Activated T-cell treated with anti-CD3 and anti-CD28 coated beads for 24 hours (primary cell): Measurements from ENCODE around the gene ANAPC4.

Experiments used
- DNase-seq: peaks from one replicate; pipeline ENCODE4 v3.0.0-alpha.2; 2020; ENCODE audit warnings: low read depth

ANAPC4 gene

DNA sequence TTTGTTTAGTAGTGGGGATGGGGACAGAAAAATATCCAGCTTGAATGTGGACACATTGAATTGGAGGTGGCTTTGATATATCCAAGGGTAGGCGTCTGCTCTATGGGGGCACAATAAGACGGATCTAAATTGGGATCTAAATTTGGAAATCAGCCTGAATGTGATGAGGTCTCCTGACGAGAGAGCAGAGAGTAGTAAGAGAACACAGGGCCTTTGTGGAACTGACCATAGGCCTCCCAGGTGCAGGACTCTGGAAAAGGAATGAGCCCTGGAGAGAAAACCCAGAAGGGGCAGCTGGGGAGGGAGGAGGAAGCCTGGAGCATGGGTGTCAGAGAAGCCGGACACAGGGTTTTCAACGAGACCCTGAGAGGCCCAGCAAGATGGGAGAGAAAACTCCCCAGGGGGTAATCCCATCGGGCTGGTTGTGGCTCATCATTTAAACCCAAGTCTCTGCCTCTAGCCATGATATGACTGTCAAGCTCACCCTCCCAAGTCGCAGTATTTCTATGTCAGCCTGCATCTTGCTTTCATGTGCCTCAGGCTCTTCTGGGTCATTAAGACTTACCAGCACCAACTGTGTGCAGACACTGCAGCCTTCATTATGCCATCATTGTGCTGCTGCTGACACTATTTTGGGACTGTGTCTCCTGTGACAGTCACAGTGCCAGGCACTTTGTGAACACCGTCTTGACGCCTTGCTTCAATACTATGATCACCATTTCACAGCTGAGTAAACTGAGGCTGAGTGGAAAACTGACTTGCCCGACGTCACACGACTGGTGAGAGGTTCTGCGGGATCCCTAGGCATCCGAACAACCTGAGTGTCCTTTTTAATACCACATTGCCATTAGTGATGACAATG is 57.1 kb downstream of the ANAPC4 start:
- no peak for DNase-seq

- no peak for DNase-seq
These were observed 60.9 kb downstream of the ANAPC4 start for GRCh38 chr4:25437926-25438325.

- DNase-seq, result peak; percentile 30
These were observed 62.9 kb downstream of the ANAPC4 start for GRCh38 chr4:25439918-25440477.

GRCh38 chr4:25440478-25441030 is 63.5 kb downstream of the ANAPC4 start:
- DNase-seq, result no peak

DNA sequence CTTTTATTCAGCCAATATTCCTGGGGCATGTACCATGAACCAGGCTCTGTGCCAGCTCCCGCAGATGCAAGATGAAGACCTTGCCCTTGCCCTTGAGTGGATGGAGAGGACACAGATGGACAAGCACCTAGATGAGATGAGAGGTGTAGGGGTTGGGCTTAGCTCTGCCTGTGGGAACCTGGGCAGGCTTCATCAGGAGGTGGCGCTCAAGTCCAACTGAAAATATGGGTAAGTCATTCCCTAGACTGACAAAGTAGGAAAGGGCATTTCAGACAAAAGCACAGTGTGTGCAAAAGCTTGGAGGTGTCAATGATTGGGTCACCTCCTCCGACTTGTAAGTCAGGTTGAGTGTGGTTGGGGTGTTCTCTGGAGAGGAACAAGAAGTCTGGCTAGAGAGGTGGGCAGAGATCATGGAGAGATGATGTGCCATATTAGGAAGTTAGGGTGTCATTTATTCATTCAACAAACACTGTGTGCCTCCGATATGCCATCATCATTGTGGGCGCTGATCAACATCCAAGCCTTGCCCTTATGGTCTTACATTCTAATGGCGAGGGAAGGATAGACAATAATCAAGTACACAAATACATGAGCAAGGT is 64.6 kb downstream of the ANAPC4 start:
- no peak for DNase-seq

- no peak for DNase-seq
These were observed 65.8 kb downstream of the ANAPC4 start for GRCh38 chr4:25442863-25443307.

DNA sequence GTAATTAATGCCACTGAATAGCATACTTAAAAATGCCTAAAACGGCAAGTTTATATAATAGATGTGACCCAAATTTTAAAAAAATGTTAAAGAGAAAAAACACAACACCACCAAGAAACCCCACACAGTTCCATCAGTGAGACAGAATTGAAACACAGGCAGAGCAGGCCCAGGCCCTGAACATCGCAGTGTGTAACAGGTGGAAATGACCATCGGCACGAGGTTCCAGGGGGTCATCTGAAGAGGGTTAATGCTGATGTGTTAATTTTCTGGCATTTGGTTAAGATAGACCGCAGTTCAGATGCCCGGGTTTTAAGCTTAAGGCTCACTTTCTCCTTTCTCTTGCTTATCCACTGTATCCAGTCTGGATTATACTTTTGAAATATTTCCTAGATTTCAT is 66.8 kb downstream of the ANAPC4 start:
- no peak for DNase-seq

DNA sequence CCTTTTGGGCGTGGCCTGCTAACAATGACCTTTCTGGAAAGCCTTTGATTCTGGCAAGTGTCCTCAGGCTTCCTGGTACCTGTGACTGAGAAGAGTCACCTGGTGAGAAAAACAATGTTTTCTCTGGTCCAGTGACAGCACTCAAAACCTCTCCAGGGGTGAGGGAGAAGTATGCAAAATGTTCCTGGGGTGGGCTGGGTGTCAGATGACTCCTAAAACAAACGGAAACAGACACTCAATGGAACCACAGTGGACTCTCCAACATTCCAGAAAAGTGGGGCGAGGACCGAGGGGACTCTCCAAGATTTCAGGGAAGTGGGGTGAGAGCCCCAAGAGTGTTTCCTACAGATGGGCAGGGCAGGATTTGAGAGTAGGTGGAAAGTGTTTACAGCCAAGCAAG is 69.5 kb downstream of the ANAPC4 start:
- no peak for DNase-seq

DNA sequence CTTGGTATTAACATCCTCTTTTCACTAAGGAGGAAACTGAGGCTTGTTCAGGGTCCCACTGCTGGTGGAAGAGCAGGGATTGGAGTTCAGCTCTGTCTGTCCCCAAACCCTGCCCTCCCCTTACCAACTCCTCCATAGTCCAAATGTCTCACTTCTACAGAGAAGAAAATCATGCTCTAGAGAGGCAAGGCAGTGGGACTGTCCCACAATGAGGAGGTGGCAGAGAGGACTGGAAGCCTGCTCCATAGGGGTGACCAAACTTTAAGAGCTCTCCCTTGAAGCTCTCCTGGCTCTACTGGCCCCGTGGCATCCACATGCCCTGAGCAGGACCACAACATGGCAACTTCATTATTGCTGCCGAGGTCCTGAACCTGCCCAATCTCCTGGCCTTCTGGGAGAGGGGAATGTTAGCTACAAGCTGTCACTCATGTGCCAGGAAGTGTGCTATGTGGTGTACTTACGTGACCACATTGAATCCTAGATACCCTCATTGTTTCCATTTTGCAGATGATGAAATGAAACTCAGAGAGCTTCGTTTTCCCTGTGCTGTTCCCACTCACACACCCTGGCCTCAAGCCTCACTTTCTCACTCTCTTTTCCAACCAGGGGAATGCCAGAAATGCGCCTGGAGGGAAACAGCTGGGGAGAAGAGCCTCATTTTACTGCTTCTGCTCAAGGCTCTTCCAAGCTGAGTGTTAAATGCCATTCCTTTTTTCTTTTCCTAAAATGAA is 71.5 kb downstream of the ANAPC4 start:
- no peak for DNase-seq

DNA sequence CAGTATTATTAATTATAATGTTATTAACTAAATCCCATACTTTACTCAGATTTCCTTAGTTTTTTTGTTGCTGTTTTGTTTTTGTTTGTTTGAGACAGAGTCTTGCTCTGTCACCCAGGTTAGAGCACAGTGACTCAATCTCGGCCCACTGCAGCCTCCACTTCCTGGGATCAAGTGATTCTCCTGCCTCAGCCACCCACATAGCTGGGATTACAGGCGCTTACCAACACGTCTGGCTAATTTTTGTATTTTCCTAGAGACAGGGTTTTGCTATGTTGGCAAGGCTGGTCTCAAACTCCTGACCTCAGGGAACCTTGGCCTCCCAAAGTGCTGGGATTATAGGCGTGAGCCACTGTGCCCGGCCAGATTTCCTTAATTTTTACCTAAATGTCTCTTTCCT is 72.2 kb downstream of the ANAPC4 start:
- no peak for DNase-seq

DNA sequence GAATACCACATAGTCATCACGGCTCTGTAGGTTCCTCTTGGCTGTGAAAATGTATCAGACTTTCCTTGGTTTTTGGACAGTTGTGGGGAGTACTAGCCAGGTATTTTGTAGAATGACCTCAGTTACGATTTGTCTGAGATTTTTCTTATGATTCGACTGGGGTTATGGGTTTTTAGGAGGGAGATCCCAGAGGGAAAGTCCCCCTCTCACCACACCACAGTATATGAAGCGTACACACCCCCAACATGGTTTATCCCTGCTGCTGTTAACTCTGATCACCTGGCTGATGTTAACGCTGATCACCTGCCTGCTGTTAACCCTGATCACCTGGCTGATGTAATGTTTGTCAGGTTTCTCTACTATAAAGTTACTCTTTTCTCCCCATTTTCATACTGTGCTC is 72.6 kb downstream of the ANAPC4 start:
- no peak for DNase-seq

DNA sequence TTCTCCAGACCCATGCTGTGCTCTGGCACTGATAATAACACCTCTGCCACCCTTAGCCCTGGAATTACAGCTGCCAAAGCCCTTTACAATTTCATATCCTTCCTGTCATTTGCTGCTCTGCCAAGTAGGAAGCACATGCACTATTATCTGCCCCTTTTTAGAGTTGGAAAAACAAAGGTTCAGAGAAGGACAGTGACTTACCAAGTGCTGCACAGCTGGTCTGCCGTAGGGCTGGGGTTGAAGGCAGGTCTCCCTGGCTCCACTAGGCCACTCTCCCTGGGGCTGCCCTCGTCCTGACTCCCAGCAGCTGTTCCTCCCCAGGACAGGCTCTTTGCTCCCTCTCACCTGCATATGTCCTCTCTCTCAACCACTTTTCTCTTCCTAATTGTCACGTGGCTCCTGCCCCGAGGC is 73.4 kb downstream of the ANAPC4 start:
- no peak for DNase-seq

DNA sequence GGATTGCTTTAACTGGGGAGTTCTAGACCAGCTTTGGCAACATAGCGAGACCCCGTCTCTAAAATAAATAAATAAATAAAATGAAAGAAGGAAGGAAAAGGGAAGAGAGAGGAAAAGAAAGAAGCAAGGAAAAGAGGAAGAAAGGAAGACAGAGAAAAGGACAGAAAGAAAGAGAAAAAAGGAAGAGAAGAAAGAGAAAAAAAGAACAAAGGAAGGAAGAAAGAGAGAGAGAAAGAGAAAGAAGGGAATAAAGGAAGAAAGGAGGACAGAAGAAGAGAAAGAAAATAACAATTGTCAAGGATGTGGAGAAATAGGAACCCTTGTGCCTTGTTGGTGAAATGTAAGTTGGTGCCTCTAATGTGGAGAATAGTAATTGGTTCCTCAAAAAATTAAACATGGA is 74.6 kb downstream of the ANAPC4 start:
- DNase-seq, result no peak

- DNase-seq, result no peak
These were observed 75.0 kb downstream of the ANAPC4 start for GRCh38 chr4:25452081-25452480.

- DNase-seq, result no peak
These were observed 77.4 kb downstream of the ANAPC4 start for GRCh38 chr4:25454476-25454875.

DNA sequence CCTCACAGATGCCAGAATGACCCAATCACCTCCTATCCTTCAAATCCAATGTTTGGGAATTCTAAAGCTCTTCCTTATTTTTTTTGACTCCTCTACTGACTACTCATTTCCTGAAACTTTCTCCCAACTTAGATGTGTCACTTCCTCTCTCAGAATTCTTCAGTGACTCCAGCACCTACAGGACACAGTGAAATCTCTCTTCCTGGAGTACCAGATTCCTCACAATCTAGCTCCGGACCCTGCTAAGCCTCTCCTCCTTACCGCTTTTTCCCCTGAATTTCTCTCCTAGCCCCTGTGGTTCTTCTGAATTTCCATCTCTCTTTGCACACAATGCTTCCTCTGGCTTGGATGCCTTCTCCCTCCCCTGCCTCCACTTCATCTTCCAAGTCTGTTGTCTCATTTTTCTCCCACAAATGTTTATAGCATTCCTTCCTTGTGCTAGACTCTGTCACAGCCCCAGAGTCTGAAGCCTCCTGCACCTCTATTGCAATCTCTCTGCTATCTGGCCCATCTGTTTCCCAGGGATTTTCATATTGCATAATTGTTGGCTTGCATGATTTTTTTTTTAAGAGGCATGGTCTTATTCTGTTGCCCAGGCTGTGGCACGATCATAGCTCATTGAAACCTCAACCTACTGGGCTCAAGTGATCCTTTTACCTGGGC is 80.1 kb downstream of the ANAPC4 start:
- DNase-seq, result no peak

GRCh38 chr4:25466966-25467697 is 90.1 kb downstream of the ANAPC4 start:
- no peak for DNase-seq

DNA sequence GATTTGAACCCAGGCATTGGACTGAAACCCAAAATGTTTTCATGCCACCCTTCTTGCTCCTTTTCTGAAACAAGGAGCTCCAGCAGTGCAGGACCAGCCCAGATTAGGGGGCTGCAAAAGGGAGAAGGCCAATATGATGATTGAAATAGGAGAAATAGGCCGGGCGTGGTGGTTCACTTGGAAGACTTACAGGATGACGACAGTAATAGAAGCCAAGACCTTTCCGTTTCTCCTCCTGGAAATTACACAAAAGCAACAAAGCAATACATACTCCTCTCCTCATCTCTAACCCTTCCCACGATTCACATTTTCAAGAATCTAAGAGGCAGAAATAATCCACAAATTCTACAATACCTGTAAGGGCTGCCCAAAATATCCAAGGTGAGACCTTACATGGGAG is 90.8 kb downstream of the ANAPC4 start:
- DNase-seq, result no peak
